HFF-Myc (cell line): ENCODE results near the gene GSTT2B.
"Not testable (repeated sequence)": the region's sequence is repeated elsewhere in the genome, so short reads cannot be mapped to it uniquely, and the experiment has no call there.

ENCODE experiments used
- DNase-seq: peaks from one replicate; pipeline ENCODE4 v3.0.0-alpha.2; 2011; ENCODE audit warnings: low read depth; ENCODE audit errors: extremely low read depth
- H3K4me3 ChIP-seq: replicated peaks from 2 replicates; pipeline ENCODE4 v1.5.1; 2011; ENCODE audit warnings: low read depth, mild to moderate bottlenecking, control low read depth, low read length
- CTCF ChIP-seq: IDR thresholded peaks from 2 replicates; pipeline ENCODE4 v1.5.1; 2012; ENCODE audit warnings: mild to moderate bottlenecking, low read depth, low read length, control low read depth; ENCODE audit errors: missing control alignments

GSTT2B gene

GRCh38 chr22:23909296-23909898, 51.6 kb downstream of the GSTT2B start:
- DNase-seq, result no peak
- no peak overlapping the region for H3K4me3 ChIP-seq
- no peak for TF ChIP-seq CTCF

GRCh38 chr22:23908587-23909205, 52.3 kb downstream of the GSTT2B start:
- TF ChIP-seq CTCF, result no peak
- DNase-seq, result no peak
- no peak overlapping the region for H3K4me3 ChIP-seq

GRCh38 chr22:23907423-23907822, 53.6 kb downstream of the GSTT2B start:
- DNase-seq, H3K4me3 ChIP-seq: not testable (repeated sequence)
